Central memory CD8-positive, alpha-beta T cell (primary cell): ENCODE measurements around the gene CARMIL1.
A peak's percentile ranks its signal among the peaks of the same experiment; 100 is the strongest.

Experiments
- ATAC-seq: fragments of 150-1000 bp; cut with Tn5 transposase; replicated peaks from 2 replicates; pipeline ENCODE4 v1.10.0; 2022; ENCODE audit warnings: mild to moderate bottlenecking, moderate FRiP score, moderate number of reproducible peaks; ENCODE audit not compliant: poor library complexity, severe bottlenecking; ENCODE audit errors: extremely low read depth
- DNase-seq, 2 donors: peaks; one replicate each; pipeline ENCODE4 v3.0.0; 2021; ENCODE audit warnings: low spot score in 2 of 2
- H3K27ac Mint-ChIP-seq: one replicate; pipeline ENCODE4 v1.8.0; 2022; ENCODE audit warnings: low read depth, mild to moderate bottlenecking, moderate library complexity, mixed read lengths
- H3K27me3 Mint-ChIP-seq: one replicate; pipeline ENCODE4 v1.8.0; 2022; ENCODE audit warnings: mixed read lengths
- H3K36me3 Mint-ChIP-seq: one replicate; pipeline ENCODE4 v1.8.0; 2022; ENCODE audit warnings: mild to moderate bottlenecking, moderate library complexity, mixed read lengths; ENCODE audit not compliant: insufficient read depth
- H3K4me1 Mint-ChIP-seq: one replicate; pipeline ENCODE4 v1.8.0; 2022; ENCODE audit warnings: mixed read lengths
- H3K4me3 Mint-ChIP-seq: one replicate; pipeline ENCODE4 v1.8.0; 2022; ENCODE audit warnings: mild to moderate bottlenecking, moderate library complexity, mixed read lengths
- H3K9me3 Mint-ChIP-seq: one replicate; pipeline ENCODE4 v1.8.0; 2022; ENCODE audit warnings: mixed read lengths

The CARMIL1 gene

GRCh38 chr6:25415701-25416100 lies 136.5 kb downstream of the CARMIL1 start:
- Mint-ChIP-seq H3K27me3 (no peaks in the 10 kb centered on the region), H3K4me3 (no peak overlapping the region), H3K4me1 (peaks cover 28% of the 10 kb centered on the region), H3K27ac (no peak overlapping the region), H3K36me3 (peaks cover 2% of the 10 kb centered on the region), H3K9me3 (no peaks in the 10 kb centered on the region)
- DNase-seq, result no peak
- ATAC-seq, result no peak

- peaks cover 2% of the 10 kb centered on the region for H3K36me3 Mint-ChIP-seq
Observed at GRCh38 chr6:25417046-25417605, 138.0 kb downstream of the CARMIL1 start.

GRCh38 chr6:25418454-25419052 lies 139.4 kb downstream of the CARMIL1 start:
- H3K27me3 Mint-ChIP-seq, result no peaks in the 10 kb centered on the region
- peaks cover 2% of the 10 kb centered on the region for H3K36me3 Mint-ChIP-seq
- H3K27ac Mint-ChIP-seq, result no peak overlapping the region
- H3K4me3 Mint-ChIP-seq, result no peak overlapping the region
- no peak for DNase-seq
- peaks cover 20% of the 10 kb centered on the region for H3K4me1 Mint-ChIP-seq
- H3K9me3 Mint-ChIP-seq, result no peaks in the 10 kb centered on the region
- ATAC-seq, result no peak

More at GRCh38 chr6:25417046-25417605, 138.0 kb downstream of the CARMIL1 start:
- no peaks in the 10 kb centered on the region for H3K9me3 Mint-ChIP-seq
- H3K4me3 Mint-ChIP-seq, result no peak overlapping the region
- ATAC-seq (no peak), DNase-seq (no peak)
- H3K27me3 Mint-ChIP-seq, result no peaks in the 10 kb centered on the region
- peaks cover 28% of the 10 kb centered on the region for H3K4me1 Mint-ChIP-seq
- H3K27ac Mint-ChIP-seq, result peak overlapping the region; percentile 47

GRCh38 chr6:25419879-25420278 lies 140.7 kb downstream of the CARMIL1 start:
- H3K4me1 Mint-ChIP-seq, result peaks cover 18% of the 10 kb centered on the region

GRCh38 chr6:25423358-25423757 lies 144.2 kb downstream of the CARMIL1 start:
- H3K27me3 Mint-ChIP-seq, result no peaks in the 10 kb centered on the region
- no peak for DNase-seq
- H3K4me1 Mint-ChIP-seq, result no peaks in the 10 kb centered on the region

More at GRCh38 chr6:25419879-25420278, 140.7 kb downstream of the CARMIL1 start:
- no peak overlapping the region for H3K4me3 Mint-ChIP-seq
- H3K36me3 Mint-ChIP-seq, result peaks cover 2% of the 10 kb centered on the region
- no peaks in the 10 kb centered on the region for H3K9me3 Mint-ChIP-seq
- H3K27ac Mint-ChIP-seq, result no peak overlapping the region
- H3K27me3 Mint-ChIP-seq, result no peaks in the 10 kb centered on the region
- DNase-seq (no peak), ATAC-seq (no peak)

GRCh38 chr6:25424303-25424702 lies 145.1 kb downstream of the CARMIL1 start:
- Mint-ChIP-seq H3K27ac (no peak overlapping the region), H3K36me3 (no peaks in the 10 kb centered on the region)

More at GRCh38 chr6:25423358-25423757, 144.2 kb downstream of the CARMIL1 start:
- Mint-ChIP-seq H3K36me3 (no peaks in the 10 kb centered on the region), H3K4me3 (no peak overlapping the region), H3K9me3 (no peaks in the 10 kb centered on the region), H3K27ac (no peak overlapping the region)
- no peak for ATAC-seq

GRCh38 chr6:25427549-25427948 lies 148.4 kb downstream of the CARMIL1 start:
- DNase-seq (no peak), ATAC-seq (no peak)
- H3K27ac Mint-ChIP-seq, result no peak overlapping the region
- no peaks in the 10 kb centered on the region for H3K4me1 Mint-ChIP-seq
- no peak overlapping the region for H3K4me3 Mint-ChIP-seq
- H3K27me3 Mint-ChIP-seq, result no peaks in the 10 kb centered on the region
- H3K9me3 Mint-ChIP-seq, result no peaks in the 10 kb centered on the region
- H3K36me3 Mint-ChIP-seq, result no peaks in the 10 kb centered on the region

More at GRCh38 chr6:25424303-25424702, 145.1 kb downstream of the CARMIL1 start:
- H3K27me3 Mint-ChIP-seq, result no peaks in the 10 kb centered on the region
- no peak for ATAC-seq
- no peaks in the 10 kb centered on the region for H3K9me3 Mint-ChIP-seq
- no peaks in the 10 kb centered on the region for H3K4me1 Mint-ChIP-seq
- H3K4me3 Mint-ChIP-seq, result no peak overlapping the region
- DNase-seq, result no peak

GRCh38 chr6:25428758-25429317 lies 149.7 kb downstream of the CARMIL1 start:
- no peaks in the 10 kb centered on the region for H3K4me1 Mint-ChIP-seq
- no peaks in the 10 kb centered on the region for H3K9me3 Mint-ChIP-seq
- no peak overlapping the region for H3K4me3 Mint-ChIP-seq
- no peak overlapping the region for H3K27ac Mint-ChIP-seq
- ATAC-seq (no peak), DNase-seq (no peak)
- no peaks in the 10 kb centered on the region for H3K36me3 Mint-ChIP-seq
- H3K27me3 Mint-ChIP-seq, result no peaks in the 10 kb centered on the region

GRCh38 chr6:25431306-25431974 lies 152.3 kb downstream of the CARMIL1 start:
- H3K27ac Mint-ChIP-seq, result no peak overlapping the region
- H3K36me3 Mint-ChIP-seq, result no peaks in the 10 kb centered on the region
- H3K4me3 Mint-ChIP-seq, result no peak overlapping the region
- H3K9me3 Mint-ChIP-seq, result no peaks in the 10 kb centered on the region
- no peak for ATAC-seq
- H3K4me1 Mint-ChIP-seq, result no peaks in the 10 kb centered on the region
- DNase-seq, result no peak
- no peaks in the 10 kb centered on the region for H3K27me3 Mint-ChIP-seq

GRCh38 chr6:25431975-25432307 lies 152.8 kb downstream of the CARMIL1 start:
- Mint-ChIP-seq H3K27me3 (no peaks in the 10 kb centered on the region), H3K4me3 (no peak overlapping the region), H3K4me1 (no peaks in the 10 kb centered on the region), H3K36me3 (no peaks in the 10 kb centered on the region), H3K27ac (no peak overlapping the region), H3K9me3 (no peaks in the 10 kb centered on the region)
- DNase-seq (no peak), ATAC-seq (no peak)

GRCh38 chr6:25434921-25435320 lies 155.7 kb downstream of the CARMIL1 start:
- Mint-ChIP-seq H3K4me3 (no peak overlapping the region), H3K4me1 (no peaks in the 10 kb centered on the region), H3K27me3 (no peaks in the 10 kb centered on the region), H3K27ac (no peak overlapping the region), H3K36me3 (no peaks in the 10 kb centered on the region), H3K9me3 (no peaks in the 10 kb centered on the region)
- no peak for ATAC-seq
- DNase-seq, result no peak

- ATAC-seq, result no peak
- Mint-ChIP-seq H3K4me3 (no peak overlapping the region), H3K4me1 (no peaks in the 10 kb centered on the region), H3K9me3 (no peaks in the 10 kb centered on the region), H3K36me3 (no peaks in the 10 kb centered on the region), H3K27me3 (no peaks in the 10 kb centered on the region), H3K27ac (no peak overlapping the region)
- no peak for DNase-seq
Observed at GRCh38 chr6:25435416-25435985, 156.3 kb downstream of the CARMIL1 start.
